GM18505 (cell line): ENCODE data around the gene AP1B1.
A peak's percentile ranks its signal among the peaks of the same experiment; 100 is the strongest.

Experiments used
- ATAC-seq: cut with Tn5 transposase; IDR thresholded peaks from one replicate; pipeline ENCODE4 v1.9.1; 2021; ENCODE audit not compliant: unreplicated experiment
- POLR2A ChIP-seq: IDR thresholded peaks from 4 replicates; pipeline ENCODE4 v1.6.1; 2011; ENCODE audit warnings: borderline replicate concordance; ENCODE audit not compliant: insufficient read depth, insufficient read length; ENCODE audit errors: extremely low read depth

Gene AP1B1

GRCh38 chr22:29298641-29299040 lies 89.7 kb downstream of the AP1B1 start:
- TF ChIP-seq POLR2A, result peak; percentile 13
- no peak for ATAC-seq

- TF ChIP-seq POLR2A, result no peak
- ATAC-seq, result no peak
Measured at GRCh38 chr22:29292379-29292778, 96.0 kb downstream of the AP1B1 start.

GRCh38 chr22:29291215-29291614 lies 97.2 kb downstream of the AP1B1 start:
- no peak for ATAC-seq

GRCh38 chr22:29290061-29290460 lies 98.3 kb downstream of the AP1B1 start:
- ATAC-seq, result no peak
- no peak for TF ChIP-seq POLR2A

More at GRCh38 chr22:29291215-29291614, 97.2 kb downstream of the AP1B1 start:
- no peak for TF ChIP-seq POLR2A

- TF ChIP-seq POLR2A, result no peak
- no peak for ATAC-seq
Measured at GRCh38 chr22:29288837-29289236, 99.5 kb downstream of the AP1B1 start.

GRCh38 chr22:29284196-29284595 lies 104.2 kb downstream of the AP1B1 start:
- no peak for ATAC-seq
- TF ChIP-seq POLR2A, result no peak

GRCh38 chr22:29277927-29278326 lies 110.4 kb downstream of the AP1B1 start:
- ATAC-seq, result no peak

More at GRCh38 chr22:29277927-29278326, 110.4 kb downstream of the AP1B1 start:
- no peak for TF ChIP-seq POLR2A
